Nephron progenitor cell (in vitro differentiated cells): Measurements from ENCODE around the gene P3H3.

Source experiments
- DNase-seq: peaks from one replicate; pipeline ENCODE4 v3.0.0; 2021
- H3K27ac Mint-ChIP-seq: 2 replicates; pipeline ENCODE4 v1.8.0; 2021; ENCODE audit warnings: mild to moderate bottlenecking, moderate library complexity, mixed read lengths
- H3K27me3 Mint-ChIP-seq: 2 replicates; pipeline ENCODE4 v1.8.0; 2021; ENCODE audit warnings: mild to moderate bottlenecking, low read depth, mixed read lengths; ENCODE audit not compliant: poor library complexity
- H3K36me3 Mint-ChIP-seq: 2 replicates; pipeline ENCODE4 v1.8.0; 2021; ENCODE audit warnings: low read depth, mixed read lengths
- H3K4me1 Mint-ChIP-seq: 2 replicates; pipeline ENCODE4 v1.8.0; 2021; ENCODE audit warnings: mixed read lengths
- H3K4me3 Mint-ChIP-seq: 2 replicates; pipeline ENCODE4 v1.8.0; 2021; ENCODE audit warnings: mild to moderate bottlenecking, moderate library complexity, mixed read lengths
- H3K9me3 Mint-ChIP-seq: 2 replicates; pipeline ENCODE4 v1.8.0; 2021; ENCODE audit warnings: mild to moderate bottlenecking, moderate library complexity, mixed read lengths
- CTCF ChIP-seq: fragments of 200-600 bp; sonication (generic); IDR thresholded peaks from 2 replicates; pipeline ENCODE4 v1.5.0; 2021; ENCODE audit warnings: antibody characterized with exemption

P3H3 gene

DNA sequence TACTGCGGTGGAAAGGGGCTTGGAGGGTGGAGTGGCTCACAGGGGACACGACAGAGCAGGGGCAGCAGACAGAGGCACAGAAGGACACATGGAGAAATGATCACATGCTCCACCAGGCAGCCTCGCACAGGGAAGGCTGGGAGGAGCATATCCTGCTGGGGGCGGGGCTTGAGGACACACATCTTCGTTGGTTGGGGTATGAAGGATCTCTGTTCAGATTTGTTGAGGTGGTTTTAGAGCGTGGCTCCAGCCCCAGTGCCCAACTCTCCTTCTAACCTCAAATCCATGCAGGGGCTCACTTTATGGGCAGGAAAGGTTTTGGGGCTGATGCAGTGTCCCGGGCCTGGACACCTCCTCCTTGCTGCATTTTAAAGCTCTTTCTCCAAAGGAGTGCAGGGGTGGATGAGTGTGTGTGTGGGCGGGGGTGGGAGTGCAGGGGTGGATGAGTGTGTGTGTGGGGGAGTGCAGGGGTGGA, 733 bp upstream of the P3H3 start:
- H3K4me1 Mint-ChIP-seq, result peaks cover 82% of the 10 kb centered on the region
- H3K27ac Mint-ChIP-seq, result peak overlapping the region; percentile 68
- H3K36me3 Mint-ChIP-seq, result peaks cover 29% of the 10 kb centered on the region
- peak overlapping the region; percentile 78 for H3K4me3 Mint-ChIP-seq
- H3K9me3 Mint-ChIP-seq, result no peaks in the 10 kb centered on the region
- peaks cover 16% of the 10 kb centered on the region for H3K27me3 Mint-ChIP-seq
- peak; percentile 92 for DNase-seq
- TF ChIP-seq CTCF, result no peak

DNA sequence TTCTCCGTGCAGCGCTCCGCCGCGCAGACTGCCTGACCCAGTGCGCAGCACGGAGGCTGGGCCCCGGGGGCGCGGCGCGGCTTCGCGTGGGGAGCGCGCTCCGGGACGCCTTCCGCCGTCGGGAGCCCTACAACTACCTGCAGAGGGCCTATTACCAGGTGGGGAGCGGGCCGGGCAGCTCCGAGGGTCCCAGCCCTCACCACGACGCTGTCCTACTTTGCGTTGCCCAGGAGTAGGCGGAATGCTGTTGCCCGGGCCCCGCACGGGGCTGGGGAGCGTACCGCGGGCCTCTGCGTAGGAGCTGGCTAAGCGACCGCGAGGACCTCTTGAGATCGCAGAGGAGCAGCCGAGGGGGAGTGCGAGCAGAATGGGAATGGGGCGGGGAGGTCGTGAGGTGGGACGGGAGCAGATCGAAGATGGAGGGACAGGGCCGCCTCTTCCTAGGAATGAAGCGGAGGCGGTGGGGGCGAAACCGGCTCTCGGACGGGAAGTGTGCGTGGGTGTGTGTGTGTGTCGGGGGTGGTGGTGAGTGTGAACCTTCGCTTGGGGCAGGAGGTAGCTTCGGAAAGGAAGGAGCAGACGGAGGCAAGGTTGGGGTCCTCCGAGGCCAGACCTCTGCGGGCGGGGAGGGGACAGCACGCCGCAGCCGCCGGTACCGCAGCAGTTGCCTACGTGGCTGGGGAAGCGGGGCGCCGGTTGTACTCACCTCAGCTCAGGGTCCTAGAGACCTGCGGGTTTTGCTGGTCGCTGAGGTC, 751 bp downstream of the P3H3 start:
- no peak for TF ChIP-seq CTCF
- Mint-ChIP-seq H3K9me3 (no peaks in the 10 kb centered on the region), H3K27ac (peak overlapping the region; percentile 97), H3K4me1 (peaks cover 67% of the 10 kb centered on the region), H3K4me3 (peak overlapping the region; percentile 99), H3K36me3 (peaks cover 38% of the 10 kb centered on the region), H3K27me3 (peaks cover 12% of the 10 kb centered on the region)
- DNase-seq, result peak; percentile 63

- H3K27me3 Mint-ChIP-seq, result peaks cover 11% of the 10 kb centered on the region
- peaks cover 43% of the 10 kb centered on the region for H3K36me3 Mint-ChIP-seq
- no peak for DNase-seq
- peak overlapping the region; percentile 97 for H3K27ac Mint-ChIP-seq
- peak overlapping the region; percentile 99 for H3K4me3 Mint-ChIP-seq
- TF ChIP-seq CTCF, result no peak
- peaks cover 60% of the 10 kb centered on the region for H3K4me1 Mint-ChIP-seq
- no peaks in the 10 kb centered on the region for H3K9me3 Mint-ChIP-seq
Observed at GRCh38 chr12:6829536-6830220, 1.5 kb downstream of the P3H3 start.

- TF ChIP-seq CTCF, result no peak
- peaks cover 4% of the 10 kb centered on the region for H3K27me3 Mint-ChIP-seq
- H3K27ac Mint-ChIP-seq, result no peak overlapping the region
- H3K36me3 Mint-ChIP-seq, result peaks cover 42% of the 10 kb centered on the region
- no peaks in the 10 kb centered on the region for H3K9me3 Mint-ChIP-seq
- no peak for DNase-seq
- peak overlapping the region; percentile 99 for H3K4me3 Mint-ChIP-seq
- H3K4me1 Mint-ChIP-seq, result peaks cover 53% of the 10 kb centered on the region
Observed at GRCh38 chr12:6830286-6830890, 2.2 kb downstream of the P3H3 start.

- TF ChIP-seq CTCF, result no peak
- no peak for DNase-seq
- H3K4me1 Mint-ChIP-seq, result peaks cover 47% of the 10 kb centered on the region
- H3K4me3 Mint-ChIP-seq, result peak overlapping the region; percentile 72
- H3K27ac Mint-ChIP-seq, result peak overlapping the region; percentile 12
- peaks cover 45% of the 10 kb centered on the region for H3K36me3 Mint-ChIP-seq
- peaks cover 1% of the 10 kb centered on the region for H3K27me3 Mint-ChIP-seq
- H3K9me3 Mint-ChIP-seq, result no peaks in the 10 kb centered on the region
Observed at GRCh38 chr12:6830999-6831398, 2.8 kb downstream of the P3H3 start.
